NCI-H82 (cell line): ENCODE data around the gene TIMM13.
"Not testable (repeated sequence)": the region's sequence is repeated elsewhere in the genome, so short reads cannot be mapped to it uniquely, and the experiment has no call there.

Experiments
- DNase-seq: peaks from one replicate; lab custom pipeline; 2025; lab: John Stamatoyannopoulos, UW

The TIMM13 gene

DNA sequence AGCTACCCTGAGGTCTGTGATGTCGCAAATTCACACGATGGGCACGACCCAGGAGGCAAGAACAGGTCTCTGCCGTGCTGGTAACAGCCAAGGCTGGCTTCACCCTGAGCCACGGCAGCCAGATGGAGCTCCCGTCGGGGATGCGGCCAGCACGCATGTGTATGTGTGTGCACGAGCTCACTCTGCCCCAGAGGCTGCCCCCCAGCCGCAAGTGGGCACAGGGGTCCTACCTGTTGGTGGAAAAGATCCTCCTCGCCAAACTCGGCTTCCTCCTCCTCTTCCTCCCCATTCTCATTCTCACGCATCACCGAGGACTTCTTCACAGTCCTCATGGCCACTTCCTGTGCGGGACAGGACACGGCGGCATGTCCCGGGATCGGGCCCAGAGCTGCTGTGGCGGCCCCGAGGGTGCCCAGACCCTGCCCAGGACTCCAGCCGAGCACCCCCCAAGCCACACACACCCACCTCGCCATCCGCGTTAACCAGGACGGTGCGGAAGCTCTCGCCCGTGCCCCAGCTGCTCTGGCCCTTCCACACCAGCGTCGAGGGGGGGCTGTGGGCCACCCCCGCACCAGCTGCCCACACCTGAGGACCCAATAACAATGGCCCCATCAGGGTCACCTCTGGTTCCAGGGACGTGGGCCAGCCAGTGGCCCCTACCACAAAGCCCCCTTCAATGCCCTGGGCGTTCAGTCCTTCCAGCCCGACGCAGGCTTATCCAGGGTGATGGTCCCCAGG, 4.1 kb upstream of the TIMM13 start:
- no peak for DNase-seq

DNA sequence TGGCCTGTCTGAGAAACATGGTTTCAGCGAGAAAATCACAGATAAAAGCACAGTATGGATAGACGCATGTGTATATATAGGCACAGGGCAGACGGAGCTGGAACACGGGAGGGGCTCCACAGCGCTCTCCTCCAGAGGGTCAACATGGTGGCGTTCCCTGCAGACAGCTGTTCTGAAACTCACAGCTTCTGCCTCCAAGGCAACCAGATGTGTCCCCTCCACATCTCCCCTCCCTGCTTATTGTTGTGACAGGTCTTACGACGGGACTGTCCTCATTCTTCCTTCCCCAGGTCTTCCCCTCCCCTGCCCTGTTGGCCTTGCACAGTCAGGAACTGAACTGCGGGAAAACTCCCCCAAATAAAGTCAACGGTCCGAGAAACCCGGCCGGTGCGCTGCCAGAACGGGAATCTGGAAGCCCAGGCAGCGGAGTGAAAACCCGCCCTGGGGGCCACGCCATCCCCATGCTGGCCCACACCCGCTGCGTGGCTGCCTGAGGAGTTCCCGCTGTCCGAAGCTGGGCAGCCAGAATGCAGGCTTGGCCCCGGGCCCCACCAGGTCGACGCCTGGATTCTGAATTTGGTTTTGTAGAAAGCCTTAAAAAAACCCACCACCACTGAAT, 2.6 kb upstream of the TIMM13 start:
- no peak for DNase-seq

DNA sequence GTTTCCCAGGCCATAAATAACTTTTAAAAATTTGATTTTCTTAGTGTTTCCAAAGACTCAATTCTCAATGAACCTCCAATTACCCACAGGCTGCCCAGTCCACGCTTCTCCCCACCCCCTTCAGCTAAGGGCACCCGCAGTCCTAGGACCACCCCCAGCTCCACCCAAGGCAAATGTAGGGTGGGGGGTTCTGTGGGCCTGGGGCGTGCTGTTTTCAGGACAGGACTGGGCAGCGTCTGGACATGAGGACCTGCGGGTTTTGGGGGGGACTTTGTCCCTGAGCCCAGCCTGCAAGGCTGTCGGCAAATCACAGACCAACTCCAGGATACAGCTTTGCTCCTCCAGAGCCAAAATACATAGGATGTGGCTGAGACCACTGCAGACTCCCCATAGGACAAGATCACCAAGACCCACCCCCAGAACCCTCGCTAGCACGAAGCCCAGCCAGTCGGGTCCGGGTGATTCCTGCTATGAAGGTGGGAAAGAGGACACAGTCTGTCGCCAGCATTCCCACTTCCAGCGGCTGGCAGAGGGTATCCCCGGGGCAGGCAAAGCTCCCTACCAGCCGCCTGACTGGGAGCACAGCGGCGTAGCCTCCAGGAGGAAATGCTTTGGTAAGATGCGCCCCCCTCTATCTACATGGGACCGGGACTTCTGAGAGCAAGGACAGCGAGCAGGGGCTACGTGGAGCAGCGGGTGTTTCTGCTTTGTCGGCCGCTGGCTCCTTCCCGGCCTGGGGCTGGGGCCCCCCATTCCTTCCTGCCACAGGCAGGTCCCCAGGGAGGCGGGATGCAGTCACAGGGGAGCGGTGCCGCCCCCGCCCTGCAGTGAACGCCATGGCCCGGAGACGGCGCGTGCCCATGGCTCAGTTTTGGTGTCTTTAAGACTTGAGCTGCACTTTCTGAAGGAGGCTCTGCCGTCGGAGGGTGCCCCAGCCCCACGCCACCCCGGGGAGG, 1.6 kb upstream of the TIMM13 start:
- DNase-seq: peak; percentile 53

DNA sequence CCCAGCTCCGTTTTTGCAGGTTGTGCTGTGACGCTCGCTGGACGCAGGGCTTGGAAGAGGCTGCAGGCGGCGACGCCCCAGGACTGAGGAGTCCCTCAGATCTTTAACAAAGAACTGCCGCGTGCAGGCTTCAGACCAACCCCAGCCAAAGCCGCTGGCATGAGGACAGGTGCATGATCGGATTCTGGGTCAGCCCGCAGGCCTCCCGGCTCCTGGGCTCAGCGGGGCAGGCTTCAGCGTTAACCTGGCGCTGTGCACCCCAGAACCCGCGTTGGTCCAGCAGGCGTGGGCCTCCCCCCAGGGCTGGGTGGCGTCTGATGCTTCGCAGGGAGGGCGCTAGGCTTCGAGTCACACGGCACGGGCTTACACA, 920 bp upstream of the TIMM13 start:
- DNase-seq: peak; percentile 63

DNA sequence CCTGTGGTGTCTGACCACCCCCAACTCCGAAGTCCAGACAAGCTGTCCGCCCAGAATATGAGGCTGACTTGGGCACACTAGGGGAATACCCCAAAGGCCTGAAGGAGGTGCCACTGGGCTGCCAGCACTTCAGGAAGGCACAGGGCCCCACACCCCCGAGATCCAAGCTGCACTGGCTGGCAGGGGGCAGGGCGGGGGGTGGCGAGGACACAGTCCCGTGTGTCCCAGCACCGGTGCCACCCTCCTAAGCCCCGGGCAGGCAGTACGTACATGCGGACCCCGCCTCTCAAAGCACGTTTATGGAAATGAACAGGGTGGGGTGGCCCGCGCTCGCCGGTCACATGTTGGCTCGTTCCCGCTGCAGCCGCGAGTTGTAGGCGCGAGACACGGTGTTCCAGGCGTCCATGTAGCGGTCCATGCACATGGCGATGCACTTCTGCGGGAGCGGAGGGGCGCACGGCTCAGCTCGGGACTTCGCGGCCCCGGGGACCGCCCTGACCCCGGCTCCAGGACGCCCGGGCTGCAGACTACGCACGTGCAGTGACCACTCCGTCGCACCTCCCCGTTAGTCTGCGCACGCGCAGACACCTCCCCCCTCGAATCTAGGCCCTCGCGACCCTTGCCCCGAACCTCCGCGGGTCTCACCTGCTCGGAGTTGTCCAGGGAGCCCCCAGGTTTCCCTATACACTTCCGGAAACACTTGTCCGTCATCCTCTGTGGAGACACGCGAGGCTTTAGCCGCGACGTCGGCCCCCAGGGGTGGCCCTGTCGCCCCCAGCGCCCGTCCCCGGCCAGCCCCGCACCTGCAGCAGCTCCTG, 566 bp downstream of the TIMM13 start:
- peak; percentile 71 for DNase-seq

DNA sequence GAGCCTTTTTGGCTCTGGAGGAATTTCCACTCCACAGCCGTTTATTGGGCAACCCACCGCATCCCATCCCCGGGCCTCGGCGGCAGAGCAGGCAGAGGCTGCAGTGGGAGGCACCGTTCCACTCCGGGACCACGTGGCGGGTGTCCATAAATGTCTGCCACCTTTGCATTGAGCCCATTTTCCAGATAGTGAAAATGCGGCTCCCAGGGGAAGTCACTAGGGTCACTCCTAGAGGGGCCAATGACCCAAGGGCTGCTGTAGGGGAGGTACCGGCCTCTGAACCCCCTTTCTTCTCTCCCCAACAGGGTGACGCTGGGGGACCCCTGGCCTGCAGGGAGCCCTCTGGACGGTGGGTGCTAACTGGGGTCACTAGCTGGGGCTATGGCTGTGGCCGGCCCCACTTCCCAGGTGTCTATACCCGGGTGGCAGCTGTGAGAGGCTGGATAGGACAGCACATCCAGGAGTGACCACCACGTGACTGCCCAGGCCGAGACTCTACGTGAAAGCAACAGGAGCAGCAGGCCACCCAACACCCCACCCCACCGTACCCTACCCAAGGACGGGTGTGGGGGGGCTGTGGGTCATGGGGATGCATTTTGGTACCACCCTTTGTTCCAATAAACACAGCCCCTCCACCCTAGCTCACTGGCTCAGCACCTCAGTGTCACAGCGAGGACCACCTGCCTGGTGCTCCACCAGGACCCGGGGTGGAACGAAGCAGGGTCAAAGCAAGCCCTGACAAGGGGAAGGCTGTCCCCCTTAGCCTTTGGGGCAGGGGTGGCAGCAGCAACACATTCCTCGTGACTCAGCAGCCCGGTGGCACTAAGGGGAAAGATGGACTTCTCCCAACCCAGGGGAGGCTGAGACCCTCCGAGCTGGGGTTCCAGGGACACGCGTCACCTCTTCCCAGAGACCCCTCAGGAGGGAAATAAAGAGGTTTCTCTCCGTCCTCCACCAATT, 1.5 kb downstream of the TIMM13 start:
- DNase-seq: no peak

DNA sequence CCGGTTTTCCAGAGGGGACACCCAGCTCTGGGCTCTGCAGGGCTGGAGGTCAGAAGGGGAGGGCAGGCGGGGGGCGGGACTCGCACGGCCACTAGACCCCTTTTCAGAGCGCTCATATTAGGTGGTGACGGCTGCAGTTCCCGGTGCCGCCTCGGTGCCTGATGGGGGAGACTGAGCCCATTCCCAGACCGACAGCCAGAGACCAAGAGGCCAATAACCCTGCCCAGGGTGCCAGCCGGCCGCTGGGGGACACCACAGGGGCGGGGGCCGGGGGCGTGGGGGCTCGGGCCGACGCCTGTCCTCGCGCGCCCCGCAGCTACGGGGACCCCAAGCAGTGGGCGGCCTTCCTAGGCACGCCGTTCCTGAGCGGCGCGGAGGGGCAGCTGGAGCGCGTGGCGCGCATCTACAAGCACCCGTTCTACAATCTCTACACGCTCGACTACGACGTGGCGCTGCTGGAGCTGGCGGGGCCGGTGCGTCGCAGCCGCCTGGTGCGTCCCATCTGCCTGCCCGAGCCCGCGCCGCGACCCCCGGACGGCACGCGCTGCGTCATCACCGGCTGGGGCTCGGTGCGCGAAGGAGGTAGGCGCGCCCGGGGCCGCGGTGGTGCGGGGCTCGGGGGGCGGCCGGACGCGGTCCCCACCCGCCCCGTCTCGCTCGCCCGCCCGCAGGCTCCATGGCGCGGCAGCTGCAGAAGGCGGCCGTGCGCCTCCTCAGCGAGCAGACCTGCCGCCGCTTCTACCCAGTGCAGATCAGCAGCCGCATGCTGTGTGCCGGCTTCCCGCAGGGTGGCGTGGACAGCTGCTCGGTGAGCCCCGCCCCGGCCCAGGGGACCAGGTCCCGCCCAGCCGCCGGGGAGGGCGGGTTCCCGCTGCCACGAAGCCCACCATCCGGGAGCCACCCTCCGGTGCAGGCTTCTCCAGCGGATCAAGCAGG, 2.4 kb downstream of the TIMM13 start:
- DNase-seq: peak; percentile 79

DNA sequence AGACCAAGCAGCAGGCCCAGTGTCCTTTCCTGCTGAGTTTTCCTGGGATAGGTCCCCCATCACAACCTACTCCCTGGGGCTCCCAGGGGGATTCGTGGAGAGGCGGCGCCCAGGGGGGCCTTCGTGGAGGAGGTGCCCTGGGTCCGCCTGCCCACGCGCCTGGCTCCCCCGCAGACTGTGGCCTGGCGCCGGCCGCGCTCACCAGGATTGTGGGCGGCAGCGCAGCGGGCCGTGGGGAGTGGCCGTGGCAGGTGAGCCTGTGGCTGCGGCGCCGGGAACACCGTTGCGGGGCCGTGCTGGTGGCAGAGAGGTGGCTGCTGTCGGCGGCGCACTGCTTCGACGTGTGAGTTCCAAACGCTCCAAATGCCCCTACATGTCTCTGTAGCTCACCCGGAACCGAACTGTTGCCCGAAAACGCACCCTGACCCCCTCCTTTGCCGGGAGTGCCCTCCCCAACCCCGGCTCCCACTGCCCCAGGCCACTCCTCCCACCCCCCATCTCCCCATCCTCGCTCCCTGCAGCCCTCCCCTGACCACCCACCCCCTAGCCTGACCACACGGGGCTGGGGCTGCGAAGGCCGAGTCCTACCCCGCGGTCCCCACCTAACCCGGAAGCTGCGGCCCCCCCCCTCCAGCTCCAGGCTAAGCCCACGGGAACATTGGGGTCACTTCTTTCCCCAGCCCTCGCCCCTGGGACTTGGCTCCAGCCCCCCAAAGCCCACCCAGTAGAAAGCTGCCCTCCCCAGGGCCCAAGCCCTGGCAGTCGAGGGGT, 3.3 kb downstream of the TIMM13 start:
- DNase-seq: no peak

DNA sequence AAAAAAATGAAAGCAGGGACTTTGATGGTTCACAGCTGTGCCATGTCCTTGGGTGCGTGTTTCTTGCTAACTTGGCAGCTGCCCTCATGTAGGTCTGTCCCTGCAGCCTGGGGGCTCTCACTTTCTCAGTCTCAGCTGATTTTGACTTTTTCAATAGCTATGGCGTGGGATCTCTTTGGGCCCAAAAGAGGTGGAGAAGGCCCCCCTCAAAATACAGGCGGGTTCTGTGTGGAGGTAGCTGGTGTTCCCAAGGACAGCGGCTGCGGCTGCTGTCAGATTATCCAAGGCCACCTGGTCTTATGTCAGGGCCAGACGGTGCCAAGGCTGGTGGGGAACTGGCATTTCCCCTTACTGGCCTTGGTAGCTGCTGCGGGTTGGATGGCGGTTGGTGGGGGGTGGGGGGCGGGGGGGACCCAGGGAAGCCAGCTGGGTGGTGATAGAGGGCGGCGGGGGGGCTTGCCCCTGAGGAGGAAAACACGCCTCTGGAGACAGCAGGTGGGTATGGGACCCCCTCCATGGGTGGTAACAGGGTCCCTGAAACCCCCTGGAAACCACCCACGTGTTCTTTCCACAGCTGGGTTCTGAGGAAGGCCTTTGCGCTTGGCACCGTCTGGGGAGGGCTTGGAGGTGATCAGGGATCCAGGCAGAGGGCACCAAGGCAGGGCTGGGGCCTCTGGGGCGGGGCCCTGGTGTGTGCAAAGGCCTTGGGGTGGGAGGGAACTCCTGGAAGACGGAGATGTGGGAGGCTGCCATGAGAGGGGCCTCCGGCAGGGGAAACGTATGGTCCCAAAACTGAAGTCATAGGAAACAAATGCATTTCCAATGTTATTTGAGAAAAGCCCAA, 4.1 kb downstream of the TIMM13 start:
- no peak for DNase-seq

DNA sequence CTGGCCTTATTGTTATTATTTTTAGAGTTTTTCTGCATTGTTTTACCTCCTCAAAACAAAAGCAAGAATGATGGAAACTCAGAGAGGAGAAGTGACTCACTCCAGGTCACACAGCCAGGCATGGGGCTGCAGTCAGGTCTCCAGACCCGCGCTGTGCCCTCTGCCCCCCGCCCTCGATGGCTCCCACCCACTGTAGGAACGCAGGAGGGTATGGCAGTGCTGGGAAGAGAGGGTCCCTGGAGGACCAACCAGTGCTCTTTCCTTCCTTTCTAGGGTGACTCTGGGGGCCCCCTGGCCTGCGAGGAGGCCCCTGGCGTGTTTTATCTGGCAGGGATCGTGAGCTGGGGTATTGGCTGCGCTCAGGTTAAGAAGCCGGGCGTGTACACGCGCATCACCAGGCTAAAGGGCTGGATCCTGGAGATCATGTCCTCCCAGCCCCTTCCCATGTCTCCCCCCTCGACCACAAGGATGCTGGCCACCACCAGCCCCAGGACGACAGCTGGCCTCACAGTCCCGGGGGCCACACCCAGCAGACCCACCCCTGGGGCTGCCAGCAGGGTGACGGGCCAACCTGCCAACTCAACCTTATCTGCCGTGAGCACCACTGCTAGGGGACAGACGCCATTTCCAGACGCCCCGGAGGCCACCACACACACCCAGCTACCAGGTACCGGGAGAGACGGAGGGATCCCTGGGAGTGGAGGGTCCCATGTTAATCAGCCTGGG, 5.6 kb downstream of the TIMM13 start:
- DNase-seq: no peak

DNA sequence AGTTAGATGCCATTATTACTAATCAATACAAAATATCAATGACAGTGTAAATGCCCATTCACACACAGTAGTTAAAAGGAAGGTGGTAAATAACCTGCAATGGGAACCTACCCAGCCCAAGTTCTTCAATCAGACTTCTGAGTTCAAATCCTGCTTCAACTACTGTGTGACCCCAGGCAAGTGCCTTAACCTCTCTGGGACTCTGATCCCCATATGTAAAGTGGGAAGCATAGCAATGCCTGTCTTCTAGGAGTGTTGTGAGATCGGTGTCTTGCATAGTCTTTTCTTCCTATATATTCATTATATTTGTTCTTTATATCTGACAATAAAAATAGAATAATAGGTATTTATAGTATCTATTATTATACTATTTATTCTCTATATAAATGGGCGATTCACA, 6.9 kb downstream of the TIMM13 start:
- DNase-seq: no peak

DNA sequence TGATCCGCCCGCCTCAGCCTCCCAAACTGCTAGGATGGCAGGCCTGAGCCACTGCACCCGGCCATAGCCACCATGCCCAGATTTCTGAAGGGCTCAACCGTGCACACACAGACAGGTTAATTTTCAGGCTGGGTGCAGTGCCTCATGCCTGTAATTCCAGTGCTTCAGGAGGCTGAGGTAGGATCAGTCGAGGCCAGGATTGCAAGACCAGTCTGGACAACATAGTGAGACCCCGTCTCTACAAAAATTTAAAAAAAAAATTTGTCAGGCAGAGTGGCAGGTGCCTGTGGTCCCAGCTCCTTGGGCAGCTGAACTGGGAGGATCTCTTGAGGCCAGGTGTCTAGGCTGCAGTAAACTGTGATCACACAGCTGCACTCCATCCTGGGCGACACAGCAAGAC, 7.6 kb downstream of the TIMM13 start:
- no peak for DNase-seq

DNA sequence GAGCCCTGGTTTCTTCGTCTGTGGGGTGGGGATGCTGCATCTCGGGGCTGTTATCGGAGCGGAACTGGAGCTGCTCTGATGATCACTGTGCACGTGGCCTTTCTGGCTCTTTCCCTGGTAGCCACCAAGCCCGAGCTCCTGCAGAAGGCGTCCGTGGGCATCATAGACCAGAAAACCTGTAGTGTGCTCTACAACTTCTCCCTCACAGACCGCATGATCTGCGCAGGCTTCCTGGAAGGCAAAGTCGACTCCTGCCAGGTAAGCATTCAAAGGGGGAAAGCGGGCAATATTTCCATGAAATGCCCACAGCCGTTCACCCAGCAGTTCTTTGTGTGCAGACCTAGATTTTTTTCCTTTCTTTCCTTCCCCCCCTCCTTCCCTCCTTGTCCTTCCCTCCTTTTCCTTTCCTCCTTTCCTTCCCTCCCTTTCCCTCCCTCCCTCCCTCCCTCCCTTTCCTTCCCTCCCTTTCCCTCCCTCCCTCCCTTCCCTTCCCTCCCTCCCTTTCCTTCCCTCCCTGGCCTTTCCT, 9.4 kb downstream of the TIMM13 start:
- no peak for DNase-seq

DNA sequence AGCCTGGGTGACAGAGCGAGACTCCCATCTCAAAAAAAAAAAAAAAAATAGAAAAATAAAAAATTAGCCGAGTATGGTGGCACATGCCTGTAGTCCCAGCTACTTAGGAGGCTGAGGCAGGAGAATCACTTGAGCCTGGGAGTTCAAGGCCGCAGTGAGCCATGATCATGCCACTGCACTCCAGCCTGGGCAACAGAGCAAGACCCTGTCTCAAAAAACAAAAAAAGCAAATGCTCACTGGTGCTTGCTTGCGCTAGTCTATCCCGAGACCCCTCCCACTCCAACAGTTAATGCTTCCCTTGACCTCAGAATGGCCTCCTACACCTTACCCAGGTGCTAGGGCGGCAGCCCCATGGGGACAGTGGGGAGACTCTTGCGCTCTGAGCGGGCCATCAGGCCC, 9.9 kb downstream of the TIMM13 start:
- DNase-seq: not testable (repeated sequence)

DNA sequence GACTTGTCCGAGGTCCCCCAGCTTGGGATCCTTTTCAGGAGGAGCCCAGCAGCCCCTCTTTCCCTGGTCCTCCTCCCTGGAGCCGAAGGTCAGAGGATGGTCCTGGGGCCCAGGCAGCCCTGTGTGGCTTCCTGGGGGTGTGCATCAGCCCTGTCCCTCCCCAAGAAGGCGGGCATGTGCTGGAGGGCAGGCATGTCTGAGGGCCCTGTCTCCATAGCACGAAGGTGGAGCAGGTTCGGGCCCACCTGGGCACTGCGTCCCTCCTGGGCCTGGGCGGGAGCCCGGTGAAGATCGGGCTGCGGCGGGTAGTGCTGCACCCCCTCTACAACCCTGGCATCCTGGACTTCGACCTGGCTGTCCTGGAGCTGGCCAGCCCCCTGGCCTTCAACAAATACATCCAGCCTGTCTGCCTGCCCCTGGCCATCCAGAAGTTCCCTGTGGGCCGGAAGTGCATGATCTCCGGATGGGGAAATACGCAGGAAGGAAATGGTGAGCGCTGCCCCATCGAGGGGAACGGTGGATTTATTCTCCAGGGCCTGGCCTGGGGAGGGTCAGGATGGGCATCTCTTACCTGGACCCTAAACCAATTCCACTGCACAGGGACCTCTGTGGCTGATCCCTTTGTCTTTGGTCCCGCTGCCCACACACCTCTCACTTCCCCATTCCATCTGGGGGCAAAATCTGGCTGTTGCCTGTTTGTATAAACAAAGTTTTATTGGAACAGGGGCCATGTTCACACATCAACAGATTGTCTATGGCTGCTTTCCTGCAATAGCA, 10.9 kb downstream of the TIMM13 start:
- DNase-seq: no peak

DNA sequence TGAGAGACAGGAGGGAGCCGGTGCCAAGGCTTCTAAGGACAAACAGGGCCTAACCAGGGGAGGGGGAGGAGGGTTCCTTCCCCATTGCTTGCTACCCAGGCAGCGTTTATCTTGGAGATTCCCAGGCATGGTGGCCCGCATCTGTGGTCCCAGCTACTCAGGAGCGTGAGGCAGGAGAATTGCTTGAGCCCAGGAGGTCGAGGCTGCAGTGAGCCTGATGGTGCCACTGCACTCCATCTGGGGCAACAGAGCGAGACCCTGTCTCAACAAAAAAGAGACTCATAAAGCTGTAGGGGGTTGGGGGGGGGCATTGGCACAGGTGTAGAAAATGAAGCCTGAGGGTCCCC, 11.4 kb downstream of the TIMM13 start:
- DNase-seq: no peak
